Transverse colon (tissue), 4 donors: ENCODE measurements around the gene PPM1D. TPM values are rescaled to one million over a fixed set of nuclear protein-coding genes. Genes with fewer than 3 reads are reported as not detected.

Experiments used
- DNase-seq: peaks from one replicate; pipeline ENCODE4 v3.0.0-alpha.2; 2019
- H3K27ac ChIP-seq, 4 donors: fragments of 200-600 bp; sonication (generic); 2 replicates each; pipeline ENCODE4 v1.5.1; 2016 to 2018; ENCODE audit warnings: inconsistent platforms in 4 of 4
- H3K27me3 ChIP-seq: fragments of 200-600 bp; sonication (generic); 2 replicates; pipeline ENCODE4 v1.5.1; 2017; ENCODE audit warnings: inconsistent platforms
- H3K36me3 ChIP-seq, 4 donors: fragments of 200-600 bp; sonication (generic); 2 replicates each; pipeline ENCODE4 v1.5.1; 2017 to 2019; ENCODE audit warnings: inconsistent platforms in 4 of 4
- H3K4me1 ChIP-seq, 4 donors: fragments of 200-600 bp; sonication (generic); 2 replicates each; pipeline ENCODE4 v1.5.1; 2017 to 2020; ENCODE audit warnings: inconsistent platforms in 4 of 4
- H3K4me3 ChIP-seq, 4 donors: fragments of 200-600 bp; sonication (generic); 1 replicate in 1 of 4; 2 replicates in 3 of 4; pipeline versions ENCODE4 v1.5.1 to v1.6.1; 2017 to 2019; ENCODE audit warnings: inconsistent platforms in 4 of 4
- H3K9me3 ChIP-seq, 2 donors: fragments of 200-600 bp; sonication (generic); 2 replicates each; pipeline ENCODE4 v1.5.1; 2017 to 2019; ENCODE audit warnings: inconsistent platforms in 2 of 2
- CTCF ChIP-seq, 5 experiments: fragments of 200-600 bp in 3 of 5; fragments of 450-650 bp in 2 of 5; sonication (generic) in 3 of 5; IDR thresholded peaks; 1 replicate in 2 of 5; 2 replicates in 3 of 5; pipeline ENCODE4 v1.5.1; 2016 to 2017; ENCODE audit warnings: antibody characterized with exemption in 5 of 5, inconsistent platforms in 3 of 5, mild to moderate bottlenecking in 2 of 5, moderate library complexity in 1 of 5
- EP300 ChIP-seq: sonication (generic); formaldehyde crosslinking; IDR thresholded peaks from one replicate; pipeline ENCODE4 v1.6.1; 2017; ENCODE audit warnings: antibody characterized with exemption, low read depth
- POLR2A ChIP-seq: fragments of 450-650 bp; IDR thresholded peaks from one replicate; pipeline ENCODE4 v1.6.1; 2016; ENCODE audit warnings: antibody characterized with exemption, mild to moderate bottlenecking, moderate library complexity
- POLR2AphosphoS5 ChIP-seq, 3 donors: sonication (generic); formaldehyde crosslinking; IDR thresholded peaks; one replicate each; pipeline ENCODE4 v1.6.1; 2016; ENCODE audit warnings: antibody characterized with exemption in 3 of 3
- WGBS, 2 donors: methylation state at CpG; one replicate each; pipeline ENCODE4 v1.1.5; 2018; ENCODE audit warnings: low coverage in 1 of 2; 5-methylcytosine and 5-hydroxymethylcytosine counted together
- in situ Hi-C, 4 donors: fragments of 200-750 bp; cut with MboI; loops; one replicate each; pipeline versions ENCODE4 v1.15.0 to v1.15.1; 2017; ENCODE audit warnings: low sequenced_read_pairs in 3 of 4, low pct_ligation_motif_present in 1 of 4, low pct_unique_long_range_greater_than_20kb in 1 of 4
- intact Hi-C: fragments of 100-400 bp; cut with DNase I; formaldehyde crosslinking; loops from one replicate; pipeline ENCODE4 v1.15.1; 2023; ENCODE audit warnings: low total_unique reads
- total RNA-seq, 4 donors: library from RNA; depleted of rRNA; stranded (reverse); fragments of >200 nt; gene quantifications; one replicate each; pipeline ENCODE4 v1.1.0, GENCODE V29; 2016

The PPM1D gene
- total RNA-seq, 4 donors from 2014 or later, result 4.6 to 25.8 (median 16.0) TPM

GRCh38 chr17:60577147-60577915, 22.7 kb upstream of the PPM1D start:
- in situ Hi-C loops, result loop anchor here in 2 of 4 donors (10.0 kb wide), 1 partner anchor 57 kb away; no protein-coding TSS in a partner anchor
- Histone ChIP-seq H3K4me3 (peak overlapping the region in 3 of 4 donors; percentile 24 to 54 (median 38)), H3K27me3 (no peaks in the 10 kb centered on the region), H3K27ac (peak overlapping the region; percentile 71 to 82 (median 78)), H3K4me1 (peaks cover 0 to 24% (median 13%) of the 10 kb centered on the region in 4 donors), H3K9me3 (no peaks in the 10 kb centered on the region), H3K36me3 (no peaks in the 10 kb centered on the region)
- TF ChIP-seq POLR2A, result no peak
- no peak for TF ChIP-seq EP300
- TF ChIP-seq CTCF (IDR thresholded peaks at IDR 0.05), result peak in 1 of 5 experiments; percentile 9
- TF ChIP-seq POLR2AphosphoS5 (IDR thresholded peaks at IDR 0.05), result peak in 1 of 3 donors; percentile 22
- peak; percentile 25 for DNase-seq
- 5 to 15% methylated on average over 5 to 7 of the region's 7 CpGs for WGBS, 2 donors
- intact Hi-C loops, result no loop called here

GRCh38 chr17:60579090-60579489, 20.9 kb upstream of the PPM1D start:
- H3K4me3 ChIP-seq, result no peak overlapping the region
- H3K27me3 ChIP-seq, result no peaks in the 10 kb centered on the region
- peaks cover 0 to 24% (median 13%) of the 10 kb centered on the region in 4 donors for H3K4me1 ChIP-seq
- H3K27ac ChIP-seq, result peak overlapping the region in 1 of 4 donors; percentile 50
- in situ Hi-C loops (loop anchor here in 2 of 4 donors (10.0 kb wide), 1 partner anchor 56 kb away; no protein-coding TSS in a partner anchor), intact Hi-C loops (no loop called here)
- TF ChIP-seq POLR2AphosphoS5 (IDR thresholded peaks at IDR 0.05) (no peak), EP300 (no peak), CTCF (IDR thresholded peaks at IDR 0.05) (no peak), POLR2A (no peak)
- DNase-seq, result no peak
- no peaks in the 10 kb centered on the region for H3K36me3 ChIP-seq
- no peaks in the 10 kb centered on the region for H3K9me3 ChIP-seq
- 45 to 47% methylated on average over 2 of the region's 2 CpGs for WGBS, 2 donors

GRCh38 chr17:60579551-60579950, 20.4 kb upstream of the PPM1D start:
- H3K4me3 ChIP-seq, result no peak overlapping the region
- no peaks in the 10 kb centered on the region for H3K27me3 ChIP-seq
- no peak overlapping the region for H3K27ac ChIP-seq
- DNase-seq, result no peak
- H3K36me3 ChIP-seq, result no peaks in the 10 kb centered on the region
- intact Hi-C loops (no loop called here), in situ Hi-C loops (loop anchor here in 2 of 4 donors (10.0 kb wide), 1 partner anchor 55 kb away; no protein-coding TSS in a partner anchor)
- 90% methylated on average over 4 of the region's 4 CpGs; no CpG with 5 or more reads in 1 of the 2 donors for WGBS, 2 donors
- H3K9me3 ChIP-seq, result no peaks in the 10 kb centered on the region
- no peak for TF ChIP-seq POLR2A
- TF ChIP-seq EP300, result no peak
- TF ChIP-seq POLR2AphosphoS5 (IDR thresholded peaks at IDR 0.05), result no peak
- TF ChIP-seq CTCF (IDR thresholded peaks at IDR 0.05), result no peak
- peaks cover 0 to 24% (median 13%) of the 10 kb centered on the region in 4 donors for H3K4me1 ChIP-seq

- no peak overlapping the region for H3K27ac ChIP-seq
- no peaks in the 10 kb centered on the region for H3K36me3 ChIP-seq
- no peaks in the 10 kb centered on the region for H3K9me3 ChIP-seq
- intact Hi-C loops (no loop called here), in situ Hi-C loops (loop anchor here in 1 of 4 donors (10.0 kb wide), 1 partner anchor 52 kb away; no protein-coding TSS in a partner anchor)
- H3K27me3 ChIP-seq, result no peaks in the 10 kb centered on the region
- H3K4me1 ChIP-seq, result peaks cover 0 to 10% (median 3%) of the 10 kb centered on the region in 4 donors
- no peak overlapping the region for H3K4me3 ChIP-seq
- TF ChIP-seq CTCF (IDR thresholded peaks at IDR 0.05) (no peak), POLR2A (no peak), EP300 (no peak), POLR2AphosphoS5 (IDR thresholded peaks at IDR 0.05) (no peak)
- DNase-seq, result no peak
Observed at GRCh38 chr17:60583008-60583407, 17.0 kb upstream of the PPM1D start.
